ENCODE measurements around the gene FAM107B. TPM values are rescaled to one million over a fixed set of nuclear protein-coding genes. Genes with fewer than 3 reads are reported as not detected.
A peak's percentile ranks its signal among the peaks of the same experiment; 100 is the strongest.

Gene FAM107B
- total and polyA plus RNA-seq, 2 experiments from 2014 or later: 11.0 to 17.6 TPM

DNA sequence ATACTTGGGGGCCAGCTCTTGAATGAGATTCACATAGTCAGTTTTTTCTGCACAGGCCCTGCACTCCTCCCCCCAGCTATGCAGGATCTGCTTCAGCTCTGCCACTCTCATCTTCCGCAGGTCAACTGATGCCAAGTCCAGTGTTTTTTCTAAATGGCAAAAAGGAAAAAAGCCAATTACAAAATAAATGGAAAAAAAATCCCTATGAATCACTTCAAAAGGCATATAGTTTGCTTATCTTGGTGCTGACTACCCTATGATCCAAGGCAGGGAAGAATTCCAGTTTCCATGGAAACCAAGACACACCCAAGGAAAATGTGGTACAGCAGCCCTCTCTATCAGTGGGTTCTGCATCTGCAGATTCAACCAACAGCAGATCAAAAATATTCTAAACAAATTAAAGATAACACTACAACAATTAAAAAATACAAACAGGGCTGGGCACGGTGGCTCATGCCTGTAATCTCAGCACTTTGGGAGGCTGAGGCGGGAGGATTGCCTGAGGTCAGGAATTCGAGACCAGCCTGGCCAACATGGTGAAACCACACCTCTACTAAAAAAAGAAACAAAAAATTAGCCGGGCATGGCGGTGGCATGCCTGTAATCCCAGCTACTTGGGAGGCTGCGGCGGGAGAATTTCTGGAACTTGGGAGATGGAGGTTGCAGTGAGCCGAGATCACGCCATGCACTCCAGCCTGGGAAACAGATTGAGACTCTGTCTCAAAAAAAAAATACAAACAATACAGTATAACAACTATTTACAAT is 45.5 kb upstream of the FAM107B start:
- no peaks in the 10 kb centered on the region for H3F3A ChIP-seq (replicated peaks; ENCODE audit: low read depth)
- H3K4me1 ChIP-seq (ENCODE audit: insufficient read depth): peaks cover 13% of the 10 kb centered on the region; the same call in 1 of the 2 replicates
- Mint-ChIP-seq H3K27ac (peak overlapping the region; percentile 7; the same call in 1 of the 2 replicates), H3K9me3 (no peaks in the 10 kb centered on the region; the same call in 2 of the 3 replicates), H3K36me3 (ENCODE audit: low read depth) (no peaks in the 10 kb centered on the region), H3K4me3 (no peak overlapping the region), H3K4me1 (peaks cover 18% of the 10 kb centered on the region), H3K27me3 (ENCODE audit: insufficient read depth, low read depth, poor library complexity) (no peaks in the 10 kb centered on the region)
- H3K27me3 ChIP-seq (ENCODE audit: insufficient read depth): no peaks in the 10 kb centered on the region
- H4K20me1 ChIP-seq (replicated peaks; ENCODE audit: insufficient read depth): no peaks in the 10 kb centered on the region
- no peak overlapping the region for H3K4me3 ChIP-seq
- TF ChIP-seq, protein P1, sequence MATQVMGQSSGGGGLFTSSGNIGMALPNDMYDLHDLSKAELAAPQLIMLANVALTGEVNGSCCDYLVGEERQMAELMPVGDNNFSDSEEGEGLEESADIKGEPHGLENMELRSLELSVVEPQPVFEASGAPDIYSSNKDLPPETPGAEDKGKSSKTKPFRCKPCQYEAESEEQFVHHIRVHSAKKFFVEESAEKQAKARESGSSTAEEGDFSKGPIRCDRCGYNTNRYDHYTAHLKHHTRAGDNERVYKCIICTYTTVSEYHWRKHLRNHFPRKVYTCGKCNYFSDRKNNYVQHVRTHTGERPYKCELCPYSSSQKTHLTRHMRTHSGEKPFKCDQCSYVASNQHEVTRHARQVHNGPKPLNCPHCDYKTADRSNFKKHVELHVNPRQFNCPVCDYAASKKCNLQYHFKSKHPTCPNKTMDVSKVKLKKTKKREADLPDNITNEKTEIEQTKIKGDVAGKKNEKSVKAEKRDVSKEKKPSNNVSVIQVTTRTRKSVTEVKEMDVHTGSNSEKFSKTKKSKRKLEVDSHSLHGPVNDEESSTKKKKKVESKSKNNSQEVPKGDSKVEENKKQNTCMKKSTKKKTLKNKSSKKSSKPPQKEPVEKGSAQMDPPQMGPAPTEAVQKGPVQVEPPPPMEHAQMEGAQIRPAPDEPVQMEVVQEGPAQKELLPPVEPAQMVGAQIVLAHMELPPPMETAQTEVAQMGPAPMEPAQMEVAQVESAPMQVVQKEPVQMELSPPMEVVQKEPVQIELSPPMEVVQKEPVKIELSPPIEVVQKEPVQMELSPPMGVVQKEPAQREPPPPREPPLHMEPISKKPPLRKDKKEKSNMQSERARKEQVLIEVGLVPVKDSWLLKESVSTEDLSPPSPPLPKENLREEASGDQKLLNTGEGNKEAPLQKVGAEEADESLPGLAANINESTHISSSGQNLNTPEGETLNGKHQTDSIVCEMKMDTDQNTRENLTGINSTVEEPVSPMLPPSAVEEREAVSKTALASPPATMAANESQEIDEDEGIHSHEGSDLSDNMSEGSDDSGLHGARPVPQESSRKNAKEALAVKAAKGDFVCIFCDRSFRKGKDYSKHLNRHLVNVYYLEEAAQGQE (IDR thresholded peaks at IDR 0.05; ENCODE audit: unreplicated experiment): no peak
- TF ChIP-seq, protein P2, sequence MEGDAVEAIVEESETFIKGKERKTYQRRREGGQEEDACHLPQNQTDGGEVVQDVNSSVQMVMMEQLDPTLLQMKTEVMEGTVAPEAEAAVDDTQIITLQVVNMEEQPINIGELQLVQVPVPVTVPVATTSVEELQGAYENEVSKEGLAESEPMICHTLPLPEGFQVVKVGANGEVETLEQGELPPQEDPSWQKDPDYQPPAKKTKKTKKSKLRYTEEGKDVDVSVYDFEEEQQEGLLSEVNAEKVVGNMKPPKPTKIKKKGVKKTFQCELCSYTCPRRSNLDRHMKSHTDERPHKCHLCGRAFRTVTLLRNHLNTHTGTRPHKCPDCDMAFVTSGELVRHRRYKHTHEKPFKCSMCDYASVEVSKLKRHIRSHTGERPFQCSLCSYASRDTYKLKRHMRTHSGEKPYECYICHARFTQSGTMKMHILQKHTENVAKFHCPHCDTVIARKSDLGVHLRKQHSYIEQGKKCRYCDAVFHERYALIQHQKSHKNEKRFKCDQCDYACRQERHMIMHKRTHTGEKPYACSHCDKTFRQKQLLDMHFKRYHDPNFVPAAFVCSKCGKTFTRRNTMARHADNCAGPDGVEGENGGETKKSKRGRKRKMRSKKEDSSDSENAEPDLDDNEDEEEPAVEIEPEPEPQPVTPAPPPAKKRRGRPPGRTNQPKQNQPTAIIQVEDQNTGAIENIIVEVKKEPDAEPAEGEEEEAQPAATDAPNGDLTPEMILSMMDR (conservative IDR thresholded peaks at IDR 0.05; ENCODE audit: low read depth in 2 of 2): no peak
- TF ChIP-seq NANOG (IDR thresholded peaks at IDR 0.05; ENCODE audit: borderline replicate concordance) (no peak), ETS1 (IDR thresholded peaks at IDR 0.05) (no peak), POLR2AphosphoS5 (IDR thresholded peaks at IDR 0.05; ENCODE audit: low read depth) (no peak), CREB1 (CRISPR knock-in tag; IDR thresholded peaks at IDR 0.05; ENCODE audit: low read depth) (no peak), ZNF331 (CRISPR knock-in tag; IDR thresholded peaks at IDR 0.05; ENCODE audit: low read depth) (no peak), EZH2phosphoT487 (IDR thresholded peaks at IDR 0.05; ENCODE audit: unreplicated experiment) (no peak), STAT1 (IDR thresholded peaks at IDR 0.05; ENCODE audit: unreplicated experiment) (no peak), ZNF462 (CRISPR knock-in tag; IDR thresholded peaks at IDR 0.05) (no peak), ZNF114 (CRISPR knock-in tag; IDR thresholded peaks at IDR 0.05) (no peak)
- no peak overlapping the region; the same call in 1 of the 2 replicates for H2AFZ ChIP-seq
- H3K9me2 ChIP-seq (ENCODE audit: insufficient read depth): no peaks in the 10 kb centered on the region
- DNase-seq (ENCODE audit: low spot score) (no peak), ATAC-seq (no peak)
- H3K79me2 ChIP-seq (replicated peaks; ENCODE audit: insufficient read depth): no peaks in the 10 kb centered on the region
- H3K27ac ChIP-seq (ENCODE audit: low read depth): no peak overlapping the region
- H3K36me3 ChIP-seq (ENCODE audit: insufficient read depth): no peaks in the 10 kb centered on the region
- no peak overlapping the region for H3K4me2 ChIP-seq

Data from GM23338 (cell line).